ENCODE results near the gene TMEM63B. TPM values are rescaled to one million over a fixed set of nuclear protein-coding genes. Genes with fewer than 3 reads are reported as not detected.

TMEM63B gene
- total RNA-seq, 1 experiment from 2014 or later, result 22.6 TPM

GRCh38 chr6:44188819-44189218, 61.5 kb downstream of the TMEM63B start:
- peaks cover 17% of the 10 kb centered on the region for H3K27me3 Mint-ChIP-seq (ENCODE audit: insufficient read depth, unreplicated experiment)
- intact Hi-C loops (cut with micrococcal nuclease), result no loop called here
- no peaks in the 10 kb centered on the region for H3K9me3 Mint-ChIP-seq (ENCODE audit: unreplicated experiment)
- ChIA-PET CTCF (interaction anchor here (0.5 to 1.1 kb wide), 5 partner anchors 17 to 759 kb away, joined by 3 read pairs; partner anchors contain the start of gene SLC35B2), POLR2A (interaction anchor here (1.0 kb wide), 1 partner anchor 124 kb away, joined by 3 read pairs; no protein-coding TSS in a partner anchor)
- BruUV-seq (replicated peaks), result no TSS peak
- DNase-seq (ENCODE audit: unreplicated experiment), result no peak
- H3K4me1 Mint-ChIP-seq (ENCODE audit: insufficient read depth, unreplicated experiment), result no peaks in the 10 kb centered on the region
- TF ChIP-seq, protein P1, sequence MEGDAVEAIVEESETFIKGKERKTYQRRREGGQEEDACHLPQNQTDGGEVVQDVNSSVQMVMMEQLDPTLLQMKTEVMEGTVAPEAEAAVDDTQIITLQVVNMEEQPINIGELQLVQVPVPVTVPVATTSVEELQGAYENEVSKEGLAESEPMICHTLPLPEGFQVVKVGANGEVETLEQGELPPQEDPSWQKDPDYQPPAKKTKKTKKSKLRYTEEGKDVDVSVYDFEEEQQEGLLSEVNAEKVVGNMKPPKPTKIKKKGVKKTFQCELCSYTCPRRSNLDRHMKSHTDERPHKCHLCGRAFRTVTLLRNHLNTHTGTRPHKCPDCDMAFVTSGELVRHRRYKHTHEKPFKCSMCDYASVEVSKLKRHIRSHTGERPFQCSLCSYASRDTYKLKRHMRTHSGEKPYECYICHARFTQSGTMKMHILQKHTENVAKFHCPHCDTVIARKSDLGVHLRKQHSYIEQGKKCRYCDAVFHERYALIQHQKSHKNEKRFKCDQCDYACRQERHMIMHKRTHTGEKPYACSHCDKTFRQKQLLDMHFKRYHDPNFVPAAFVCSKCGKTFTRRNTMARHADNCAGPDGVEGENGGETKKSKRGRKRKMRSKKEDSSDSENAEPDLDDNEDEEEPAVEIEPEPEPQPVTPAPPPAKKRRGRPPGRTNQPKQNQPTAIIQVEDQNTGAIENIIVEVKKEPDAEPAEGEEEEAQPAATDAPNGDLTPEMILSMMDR (IDR thresholded peaks at IDR 0.05; ENCODE audit: unreplicated experiment), result no peak
- H3K4me3 Mint-ChIP-seq (ENCODE audit: unreplicated experiment), result no peak overlapping the region
- no peaks in the 10 kb centered on the region for H3K36me3 Mint-ChIP-seq (ENCODE audit: insufficient read depth, unreplicated experiment)
- H3K27ac Mint-ChIP-seq (ENCODE audit: low read depth, unreplicated experiment), result no peak overlapping the region

DNA sequence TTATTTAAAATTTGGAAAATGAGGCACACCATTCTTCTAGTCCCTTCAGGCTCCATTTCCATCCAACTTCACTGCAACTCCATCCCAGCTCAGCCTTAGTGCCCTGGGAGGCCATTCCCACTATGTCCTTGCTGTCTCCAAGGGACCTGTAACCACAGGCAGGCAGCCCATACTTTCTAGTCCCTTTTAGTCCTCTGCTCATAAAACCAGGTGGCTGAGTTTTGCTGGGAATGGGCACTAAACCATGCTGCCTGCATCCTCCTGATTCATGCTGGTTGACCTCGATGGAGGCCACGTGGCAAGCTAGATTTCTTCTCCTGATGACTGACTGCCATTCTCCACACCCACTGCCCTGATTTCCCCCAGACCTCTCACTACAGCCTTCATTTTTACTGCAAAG, 61.9 kb downstream of the TMEM63B start:
- intact Hi-C loops (cut with micrococcal nuclease), result no loop called here
- DNase-seq (ENCODE audit: unreplicated experiment), result no peak
- H3K9me3 Mint-ChIP-seq (ENCODE audit: unreplicated experiment), result no peaks in the 10 kb centered on the region
- ChIA-PET POLR2A (interaction anchor here (0.6 kb wide), 1 partner anchor 10 kb away, joined by 4 read pairs; no protein-coding TSS in a partner anchor), CTCF (interaction anchor here (0.5 to 1.1 kb wide), 5 partner anchors 17 to 759 kb away, joined by 3 read pairs; no protein-coding TSS in a partner anchor)
- H3K4me3 Mint-ChIP-seq (ENCODE audit: unreplicated experiment), result no peak overlapping the region
- TF ChIP-seq, protein P1 (IDR thresholded peaks at IDR 0.05; ENCODE audit: unreplicated experiment), result no peak
- no peak overlapping the region for H3K27ac Mint-ChIP-seq (ENCODE audit: low read depth, unreplicated experiment)
- BruUV-seq (replicated peaks), result no TSS peak
- H3K27me3 Mint-ChIP-seq (ENCODE audit: insufficient read depth, unreplicated experiment), result peaks cover 17% of the 10 kb centered on the region
- H3K4me1 Mint-ChIP-seq (ENCODE audit: insufficient read depth, unreplicated experiment), result no peaks in the 10 kb centered on the region
- no peaks in the 10 kb centered on the region for H3K36me3 Mint-ChIP-seq (ENCODE audit: insufficient read depth, unreplicated experiment)

- Mint-ChIP-seq H3K27ac (ENCODE audit: low read depth, unreplicated experiment) (no peak overlapping the region), H3K27me3 (ENCODE audit: insufficient read depth, unreplicated experiment) (peaks cover 8% of the 10 kb centered on the region), H3K4me3 (ENCODE audit: unreplicated experiment) (no peak overlapping the region), H3K9me3 (ENCODE audit: unreplicated experiment) (no peaks in the 10 kb centered on the region), H3K36me3 (ENCODE audit: insufficient read depth, unreplicated experiment) (no peaks in the 10 kb centered on the region), H3K4me1 (ENCODE audit: insufficient read depth, unreplicated experiment) (no peaks in the 10 kb centered on the region)
- DNase-seq (ENCODE audit: unreplicated experiment), result no peak
- CTCF ChIA-PET, result no interaction called here
- intact Hi-C loops (cut with micrococcal nuclease), result no loop called here
- BruUV-seq (replicated peaks), result no TSS peak
- TF ChIP-seq, protein P1 (IDR thresholded peaks at IDR 0.05; ENCODE audit: unreplicated experiment), result no peak
- POLR2A ChIA-PET, result interaction anchor here (1.0 kb wide), 1 partner anchor 18 kb away, joined by 3 read pairs; no protein-coding TSS in a partner anchor
Measured at GRCh38 chr6:44190715-44191114, 63.4 kb downstream of the TMEM63B start.

- CTCF ChIA-PET, result interaction anchor here (0.5 to 2.7 kb wide), 4 partner anchors 20 to 966 kb away, joined by 3 to 7 read pairs (median 4); no protein-coding TSS in a partner anchor
Measured at GRCh38 chr6:44192428-44193041, 65.2 kb downstream of the TMEM63B start.

More at GRCh38 chr6:44192428-44193041, 65.2 kb downstream of the TMEM63B start:
- H3K36me3 Mint-ChIP-seq (ENCODE audit: insufficient read depth, unreplicated experiment), result no peaks in the 10 kb centered on the region
- intact Hi-C loops (cut with micrococcal nuclease), result no loop called here
- H3K27me3 Mint-ChIP-seq (ENCODE audit: insufficient read depth, unreplicated experiment), result no peaks in the 10 kb centered on the region
- H3K4me1 Mint-ChIP-seq (ENCODE audit: insufficient read depth, unreplicated experiment), result no peaks in the 10 kb centered on the region
- no peaks in the 10 kb centered on the region for H3K9me3 Mint-ChIP-seq (ENCODE audit: unreplicated experiment)
- H3K27ac Mint-ChIP-seq (ENCODE audit: low read depth, unreplicated experiment), result no peak overlapping the region
- DNase-seq (ENCODE audit: unreplicated experiment), result no peak
- no peak overlapping the region for H3K4me3 Mint-ChIP-seq (ENCODE audit: unreplicated experiment)
- TF ChIP-seq, protein P1 (IDR thresholded peaks at IDR 0.05; ENCODE audit: unreplicated experiment), result no peak
- no TSS peak for BruUV-seq (replicated peaks)
- POLR2A ChIA-PET, result interaction anchor here (1.3 kb wide), 1 partner anchor 55 kb away, joined by 4 read pairs; the partner anchor contains the start of gene HSP90AB1

Data from MCF 10A (cell line).